ENCODE results near the gene SLC9A9. TPM values are rescaled to one million over a fixed set of nuclear protein-coding genes. Genes with fewer than 3 reads are reported as not detected.

The SLC9A9 gene
- total RNA-seq, 2 experiments from 2014 or later, result 12.2 TPM

DNA sequence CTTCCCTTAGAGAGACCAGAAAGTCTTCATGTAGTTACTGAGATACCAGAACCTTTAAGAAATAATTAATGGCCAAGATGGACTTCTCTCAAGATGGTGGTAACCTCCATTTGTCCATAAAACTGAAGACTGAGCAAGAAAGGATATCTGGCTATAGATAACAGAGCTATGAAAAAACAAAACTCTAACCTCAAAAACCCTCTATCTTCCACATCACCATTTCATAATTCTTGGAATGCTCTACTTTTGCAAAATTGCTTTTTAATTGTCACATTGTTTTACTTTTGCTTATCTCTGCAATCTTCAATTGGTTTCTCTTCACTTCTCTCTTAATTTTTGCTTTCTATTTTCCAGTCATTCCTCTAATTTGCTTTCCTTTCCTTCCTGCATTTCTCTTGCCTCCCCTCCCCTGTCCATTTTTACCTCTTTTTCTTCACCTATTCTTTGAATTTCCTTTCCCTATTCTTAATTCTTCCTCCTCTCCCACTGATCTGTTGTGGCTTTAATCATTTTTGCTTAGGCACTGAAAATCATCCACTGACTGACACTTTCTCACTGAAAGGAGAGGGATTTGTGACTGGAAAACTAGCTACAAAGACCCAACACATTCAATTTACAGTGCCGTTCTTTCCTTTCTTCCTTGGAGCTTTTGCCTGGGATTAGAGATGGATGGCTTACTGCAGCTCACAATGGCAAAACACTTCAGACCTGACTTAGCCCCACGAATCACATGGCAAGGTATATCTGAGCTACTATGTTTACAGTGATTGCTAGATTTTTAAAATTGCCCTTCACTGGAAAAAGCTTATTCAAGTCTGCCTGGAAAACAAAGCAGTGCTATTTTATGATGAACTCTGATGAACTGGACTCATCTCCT lies 485.9 kb downstream of the SLC9A9 start:
- no peaks in the 10 kb centered on the region for H3K27me3 Mint-ChIP-seq
- Histone ChIP-seq H3K27me3 (ENCODE audit: control insufficient read depth in 1 of 2, insufficient read depth in 2 of 2, low read length in 2 of 2) (no peaks in the 10 kb centered on the region), H3K9me3 (ENCODE audit: control insufficient read depth in 1 of 2, insufficient read depth in 1 of 2, low read length in 2 of 2) (no peaks in the 10 kb centered on the region), H3K4me3 (ENCODE audit: low read length) (no peak overlapping the region), H3K4me1 (ENCODE audit: insufficient read depth, low read length) (peaks cover 6% of the 10 kb centered on the region), H3K36me3 (ENCODE audit: insufficient read depth, low read length) (no peaks in the 10 kb centered on the region), H3K27ac (ENCODE audit: low read depth in 1 of 2, low read length in 2 of 2) (no peak overlapping the region)
- intact Hi-C loops (cut with DNase I, micrococcal nuclease), result no loop called here
- ATAC-seq (ENCODE audit: poor library complexity) (no peak), DNase-seq (no peak)
- H3K36me3 Mint-ChIP-seq (ENCODE audit: low read depth), result peaks cover 6% of the 10 kb centered on the region
- TF ChIP-seq, protein P1, sequence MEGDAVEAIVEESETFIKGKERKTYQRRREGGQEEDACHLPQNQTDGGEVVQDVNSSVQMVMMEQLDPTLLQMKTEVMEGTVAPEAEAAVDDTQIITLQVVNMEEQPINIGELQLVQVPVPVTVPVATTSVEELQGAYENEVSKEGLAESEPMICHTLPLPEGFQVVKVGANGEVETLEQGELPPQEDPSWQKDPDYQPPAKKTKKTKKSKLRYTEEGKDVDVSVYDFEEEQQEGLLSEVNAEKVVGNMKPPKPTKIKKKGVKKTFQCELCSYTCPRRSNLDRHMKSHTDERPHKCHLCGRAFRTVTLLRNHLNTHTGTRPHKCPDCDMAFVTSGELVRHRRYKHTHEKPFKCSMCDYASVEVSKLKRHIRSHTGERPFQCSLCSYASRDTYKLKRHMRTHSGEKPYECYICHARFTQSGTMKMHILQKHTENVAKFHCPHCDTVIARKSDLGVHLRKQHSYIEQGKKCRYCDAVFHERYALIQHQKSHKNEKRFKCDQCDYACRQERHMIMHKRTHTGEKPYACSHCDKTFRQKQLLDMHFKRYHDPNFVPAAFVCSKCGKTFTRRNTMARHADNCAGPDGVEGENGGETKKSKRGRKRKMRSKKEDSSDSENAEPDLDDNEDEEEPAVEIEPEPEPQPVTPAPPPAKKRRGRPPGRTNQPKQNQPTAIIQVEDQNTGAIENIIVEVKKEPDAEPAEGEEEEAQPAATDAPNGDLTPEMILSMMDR (IDR thresholded peaks at IDR 0.05), result no peak
- peak overlapping the region; percentile 8 for H3K4me3 Mint-ChIP-seq
- peaks cover 35% of the 10 kb centered on the region for H3K4me1 Mint-ChIP-seq (ENCODE audit: low read depth)
- no peaks in the 10 kb centered on the region for H3K9me3 Mint-ChIP-seq
- CTCF ChIA-PET, result no interaction called here
- peak overlapping the region; percentile 68 for H3K27ac Mint-ChIP-seq
- POLR2A ChIA-PET, result interaction anchor here (0.9 to 2.3 kb wide), 3 partner anchors 10 to 19 kb away, joined by 3 to 8 read pairs (median 6); no protein-coding TSS in a partner anchor

DNA sequence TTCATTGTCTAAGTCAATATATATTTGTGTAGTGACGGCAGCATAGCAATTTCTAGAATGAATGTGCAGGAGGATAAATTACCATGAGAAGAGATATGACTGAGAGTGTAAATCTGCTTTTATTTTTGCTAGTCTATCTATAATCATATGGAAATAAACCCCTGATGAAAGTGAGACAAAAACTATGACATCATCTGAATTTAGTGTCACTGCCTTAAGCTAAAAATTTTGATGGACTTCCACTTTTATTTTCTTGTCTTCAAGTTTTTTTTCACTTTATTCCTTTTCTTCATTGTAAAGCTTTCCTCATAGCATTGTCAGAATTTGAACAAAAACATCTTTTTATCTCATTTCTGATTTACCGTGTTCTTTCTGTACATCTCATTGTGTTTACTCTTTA lies 486.7 kb downstream of the SLC9A9 start:
- ATAC-seq (ENCODE audit: poor library complexity) (no peak), DNase-seq (no peak)
- H3K4me1 Mint-ChIP-seq (ENCODE audit: low read depth), result peaks cover 35% of the 10 kb centered on the region
- no peaks in the 10 kb centered on the region for H3K36me3 ChIP-seq (ENCODE audit: insufficient read depth, low read length)
- H3K27ac ChIP-seq (ENCODE audit: low read depth in 1 of 2, low read length in 2 of 2), result no peak overlapping the region
- H3K4me3 ChIP-seq (ENCODE audit: low read length), result no peak overlapping the region
- no peaks in the 10 kb centered on the region for H3K9me3 Mint-ChIP-seq
- H3K36me3 Mint-ChIP-seq (ENCODE audit: low read depth), result peaks cover 6% of the 10 kb centered on the region
- intact Hi-C loops (cut with DNase I, micrococcal nuclease), result no loop called here
- ChIA-PET CTCF (no interaction called here), POLR2A (interaction anchor here (2.3 kb wide), 1 partner anchor 10 kb away, joined by 6 read pairs; no protein-coding TSS in a partner anchor)
- H3K4me1 ChIP-seq (ENCODE audit: insufficient read depth, low read length), result peaks cover 6% of the 10 kb centered on the region
- no peaks in the 10 kb centered on the region for H3K27me3 ChIP-seq (ENCODE audit: control insufficient read depth in 1 of 2, insufficient read depth in 2 of 2, low read length in 2 of 2)
- TF ChIP-seq, protein P1 (IDR thresholded peaks at IDR 0.05), result no peak
- no peak overlapping the region for H3K4me3 Mint-ChIP-seq
- no peaks in the 10 kb centered on the region for H3K27me3 Mint-ChIP-seq
- H3K9me3 ChIP-seq (ENCODE audit: control insufficient read depth in 1 of 2, insufficient read depth in 1 of 2, low read length in 2 of 2), result no peaks in the 10 kb centered on the region
- no peak overlapping the region for H3K27ac Mint-ChIP-seq

DNA sequence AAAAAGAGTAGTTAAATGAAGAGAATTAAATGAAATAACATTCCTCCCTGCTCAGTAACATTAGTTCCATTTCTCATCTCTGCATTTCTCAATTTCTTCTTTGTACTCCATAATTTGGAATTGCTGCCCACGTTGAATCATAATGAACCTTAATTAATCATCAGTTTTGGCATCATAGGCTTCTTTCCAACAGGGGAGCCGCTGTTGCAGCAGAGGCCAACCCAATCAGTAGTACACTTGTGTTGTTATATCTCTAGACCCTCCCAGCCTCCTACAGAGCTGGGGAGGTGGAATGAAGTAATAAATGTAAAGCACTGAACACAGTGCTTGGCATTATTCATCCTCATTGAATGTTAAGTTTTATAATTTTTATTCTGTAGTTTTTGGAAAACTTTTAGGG lies 488.0 kb downstream of the SLC9A9 start:
- ChIA-PET POLR2A (no interaction called here), CTCF (no interaction called here)
- H3K9me3 Mint-ChIP-seq, result no peaks in the 10 kb centered on the region
- Histone ChIP-seq H3K4me1 (ENCODE audit: insufficient read depth, low read length) (peaks cover 6% of the 10 kb centered on the region), H3K27ac (ENCODE audit: low read depth in 1 of 2, low read length in 2 of 2) (no peak overlapping the region), H3K9me3 (ENCODE audit: control insufficient read depth in 1 of 2, insufficient read depth in 1 of 2, low read length in 2 of 2) (no peaks in the 10 kb centered on the region), H3K27me3 (ENCODE audit: control insufficient read depth in 1 of 2, insufficient read depth in 2 of 2, low read length in 2 of 2) (no peaks in the 10 kb centered on the region), H3K4me3 (ENCODE audit: low read length) (no peak overlapping the region), H3K36me3 (ENCODE audit: insufficient read depth, low read length) (no peaks in the 10 kb centered on the region)
- no peaks in the 10 kb centered on the region for H3K27me3 Mint-ChIP-seq
- no peak overlapping the region for H3K4me3 Mint-ChIP-seq
- peaks cover 35% of the 10 kb centered on the region for H3K4me1 Mint-ChIP-seq (ENCODE audit: low read depth)
- H3K27ac Mint-ChIP-seq, result no peak overlapping the region
- intact Hi-C loops (cut with DNase I, micrococcal nuclease), result no loop called here
- peaks cover 6% of the 10 kb centered on the region for H3K36me3 Mint-ChIP-seq (ENCODE audit: low read depth)
- TF ChIP-seq, protein P1 (IDR thresholded peaks at IDR 0.05), result no peak
- ATAC-seq (ENCODE audit: poor library complexity), result no peak
- no peak for DNase-seq

Measured in CD4-positive, alpha-beta T cell (primary cell).